ENCODE data around the gene DGUOK.

- TF ChIP-seq, protein P1, sequence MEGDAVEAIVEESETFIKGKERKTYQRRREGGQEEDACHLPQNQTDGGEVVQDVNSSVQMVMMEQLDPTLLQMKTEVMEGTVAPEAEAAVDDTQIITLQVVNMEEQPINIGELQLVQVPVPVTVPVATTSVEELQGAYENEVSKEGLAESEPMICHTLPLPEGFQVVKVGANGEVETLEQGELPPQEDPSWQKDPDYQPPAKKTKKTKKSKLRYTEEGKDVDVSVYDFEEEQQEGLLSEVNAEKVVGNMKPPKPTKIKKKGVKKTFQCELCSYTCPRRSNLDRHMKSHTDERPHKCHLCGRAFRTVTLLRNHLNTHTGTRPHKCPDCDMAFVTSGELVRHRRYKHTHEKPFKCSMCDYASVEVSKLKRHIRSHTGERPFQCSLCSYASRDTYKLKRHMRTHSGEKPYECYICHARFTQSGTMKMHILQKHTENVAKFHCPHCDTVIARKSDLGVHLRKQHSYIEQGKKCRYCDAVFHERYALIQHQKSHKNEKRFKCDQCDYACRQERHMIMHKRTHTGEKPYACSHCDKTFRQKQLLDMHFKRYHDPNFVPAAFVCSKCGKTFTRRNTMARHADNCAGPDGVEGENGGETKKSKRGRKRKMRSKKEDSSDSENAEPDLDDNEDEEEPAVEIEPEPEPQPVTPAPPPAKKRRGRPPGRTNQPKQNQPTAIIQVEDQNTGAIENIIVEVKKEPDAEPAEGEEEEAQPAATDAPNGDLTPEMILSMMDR (conservative IDR thresholded peaks at IDR 0.05; ENCODE audit: low read depth in 2 of 2), result no peak
- TF ChIP-seq, protein P2, sequence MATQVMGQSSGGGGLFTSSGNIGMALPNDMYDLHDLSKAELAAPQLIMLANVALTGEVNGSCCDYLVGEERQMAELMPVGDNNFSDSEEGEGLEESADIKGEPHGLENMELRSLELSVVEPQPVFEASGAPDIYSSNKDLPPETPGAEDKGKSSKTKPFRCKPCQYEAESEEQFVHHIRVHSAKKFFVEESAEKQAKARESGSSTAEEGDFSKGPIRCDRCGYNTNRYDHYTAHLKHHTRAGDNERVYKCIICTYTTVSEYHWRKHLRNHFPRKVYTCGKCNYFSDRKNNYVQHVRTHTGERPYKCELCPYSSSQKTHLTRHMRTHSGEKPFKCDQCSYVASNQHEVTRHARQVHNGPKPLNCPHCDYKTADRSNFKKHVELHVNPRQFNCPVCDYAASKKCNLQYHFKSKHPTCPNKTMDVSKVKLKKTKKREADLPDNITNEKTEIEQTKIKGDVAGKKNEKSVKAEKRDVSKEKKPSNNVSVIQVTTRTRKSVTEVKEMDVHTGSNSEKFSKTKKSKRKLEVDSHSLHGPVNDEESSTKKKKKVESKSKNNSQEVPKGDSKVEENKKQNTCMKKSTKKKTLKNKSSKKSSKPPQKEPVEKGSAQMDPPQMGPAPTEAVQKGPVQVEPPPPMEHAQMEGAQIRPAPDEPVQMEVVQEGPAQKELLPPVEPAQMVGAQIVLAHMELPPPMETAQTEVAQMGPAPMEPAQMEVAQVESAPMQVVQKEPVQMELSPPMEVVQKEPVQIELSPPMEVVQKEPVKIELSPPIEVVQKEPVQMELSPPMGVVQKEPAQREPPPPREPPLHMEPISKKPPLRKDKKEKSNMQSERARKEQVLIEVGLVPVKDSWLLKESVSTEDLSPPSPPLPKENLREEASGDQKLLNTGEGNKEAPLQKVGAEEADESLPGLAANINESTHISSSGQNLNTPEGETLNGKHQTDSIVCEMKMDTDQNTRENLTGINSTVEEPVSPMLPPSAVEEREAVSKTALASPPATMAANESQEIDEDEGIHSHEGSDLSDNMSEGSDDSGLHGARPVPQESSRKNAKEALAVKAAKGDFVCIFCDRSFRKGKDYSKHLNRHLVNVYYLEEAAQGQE (IDR thresholded peaks at IDR 0.05; ENCODE audit: unreplicated experiment), result no peak
- TF ChIP-seq, protein P3, sequence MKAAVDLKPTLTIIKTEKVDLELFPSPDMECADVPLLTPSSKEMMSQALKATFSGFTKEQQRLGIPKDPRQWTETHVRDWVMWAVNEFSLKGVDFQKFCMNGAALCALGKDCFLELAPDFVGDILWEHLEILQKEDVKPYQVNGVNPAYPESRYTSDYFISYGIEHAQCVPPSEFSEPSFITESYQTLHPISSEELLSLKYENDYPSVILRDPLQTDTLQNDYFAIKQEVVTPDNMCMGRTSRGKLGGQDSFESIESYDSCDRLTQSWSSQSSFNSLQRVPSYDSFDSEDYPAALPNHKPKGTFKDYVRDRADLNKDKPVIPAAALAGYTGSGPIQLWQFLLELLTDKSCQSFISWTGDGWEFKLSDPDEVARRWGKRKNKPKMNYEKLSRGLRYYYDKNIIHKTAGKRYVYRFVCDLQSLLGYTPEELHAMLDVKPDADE (IDR thresholded peaks at IDR 0.05), result no peak
- no peak for TF ChIP-seq EZH2phosphoT487 (IDR thresholded peaks at IDR 0.05; ENCODE audit: unreplicated experiment)
- no peak for TF ChIP-seq POLR2AphosphoS5 (IDR thresholded peaks at IDR 0.05; ENCODE audit: low read depth)
- TF ChIP-seq EZH2 (IDR thresholded peaks at IDR 0.05; ENCODE audit: low read depth, unreplicated experiment), result no peak
Measured at GRCh38 chr2:73930386-73930785, 3.7 kb downstream of the DGUOK start.

Measured in GM23338 (cell line).